HG02970 (cell line): ENCODE data around the gene CFC1.
"Not testable (repeated sequence)": the region's sequence is repeated elsewhere in the genome, so short reads cannot be mapped to it uniquely, and the experiment has no call there.

Experiments used
- ATAC-seq: cut with Tn5 transposase; IDR thresholded peaks from one replicate; pipeline ENCODE4 v1.9.1; 2021; ENCODE audit warnings: mild to moderate bottlenecking, moderate library complexity, moderate number of reproducible peaks; ENCODE audit not compliant: unreplicated experiment, low FRiP score

Gene CFC1

DNA sequence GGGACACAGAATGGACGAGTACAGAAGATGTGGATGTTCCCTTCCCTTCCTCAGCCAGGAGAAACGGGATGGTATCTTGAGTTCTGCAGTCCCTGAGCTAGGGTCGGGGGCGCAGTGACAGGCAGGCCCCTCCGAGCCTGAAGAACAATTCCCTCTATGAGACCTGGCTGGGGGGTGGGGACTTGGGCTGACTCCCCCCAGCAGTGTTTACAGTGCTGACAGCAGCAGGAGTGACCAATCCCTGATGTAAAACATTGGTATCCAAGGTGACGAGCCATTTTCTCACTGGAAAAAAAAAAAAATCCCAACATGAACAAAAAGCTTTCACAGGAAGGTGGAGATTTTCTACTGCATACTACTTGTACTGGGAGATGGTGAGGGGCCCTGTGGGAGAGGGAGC lies at the start of gene CFC1:
TSS of gene CFC1 (minus strand) at position 183 of the 400 bp plus-strand sequence. CDS start 288 bp downstream, outside the sequence.
- ATAC-seq, result not testable (repeated sequence)

- not testable (repeated sequence) for ATAC-seq
Observed at GRCh38 chr2:130641688-130642087, 42.3 kb upstream of the CFC1 start.

DNA sequence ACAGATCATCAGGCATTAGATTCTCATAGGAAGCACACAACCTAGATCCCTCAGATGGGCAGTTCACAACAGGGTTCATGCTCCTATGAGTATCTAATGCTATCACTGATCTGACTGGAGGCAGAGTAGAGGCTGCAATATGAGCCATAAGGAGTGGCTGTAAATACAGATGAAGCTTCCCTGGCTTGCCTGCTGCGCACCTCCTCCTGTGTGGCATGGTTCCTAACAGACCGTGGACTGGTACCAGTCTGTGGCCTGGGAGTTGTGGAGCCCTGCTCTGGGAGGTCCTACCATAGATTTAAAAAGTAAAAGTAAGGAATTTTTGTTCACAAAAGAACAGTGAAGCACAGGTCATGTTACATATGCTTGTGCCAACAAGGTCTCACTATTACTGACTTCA lies 39.6 kb upstream of the CFC1 start:
- ATAC-seq, result not testable (repeated sequence)

DNA sequence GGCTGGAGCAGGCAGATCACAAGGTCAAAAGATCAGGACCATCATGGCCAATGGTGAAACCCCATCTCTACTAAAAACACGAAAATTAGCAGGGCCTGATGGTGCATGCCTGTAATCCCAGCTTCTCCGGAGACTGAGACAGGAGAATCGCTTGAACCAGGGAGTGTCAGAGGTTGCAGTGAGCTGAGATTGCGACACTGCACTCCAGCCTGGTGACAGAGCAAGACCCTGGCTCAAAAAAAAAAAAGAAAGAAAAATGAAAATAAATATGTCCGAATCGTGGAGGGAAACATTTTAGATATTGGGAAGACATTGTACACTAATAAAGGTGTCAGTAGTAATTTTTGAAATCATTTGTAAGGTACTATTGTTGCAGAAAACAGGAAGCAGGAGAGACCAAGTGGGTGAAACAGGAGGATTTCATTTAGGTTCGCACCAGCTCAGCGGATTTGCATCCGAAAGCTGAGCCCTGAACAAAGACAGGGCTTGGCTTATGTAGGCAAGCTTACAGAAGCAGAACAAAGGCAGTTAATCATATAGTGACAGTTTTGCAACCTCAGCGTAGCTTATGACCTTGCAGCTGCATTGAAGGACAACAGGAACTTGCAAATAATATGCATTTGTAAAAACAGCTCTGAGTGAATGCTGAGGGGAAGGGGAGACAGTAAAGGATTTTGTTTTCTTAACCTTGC lies 29.6 kb upstream of the CFC1 start:
- ATAC-seq, result not testable (repeated sequence)

DNA sequence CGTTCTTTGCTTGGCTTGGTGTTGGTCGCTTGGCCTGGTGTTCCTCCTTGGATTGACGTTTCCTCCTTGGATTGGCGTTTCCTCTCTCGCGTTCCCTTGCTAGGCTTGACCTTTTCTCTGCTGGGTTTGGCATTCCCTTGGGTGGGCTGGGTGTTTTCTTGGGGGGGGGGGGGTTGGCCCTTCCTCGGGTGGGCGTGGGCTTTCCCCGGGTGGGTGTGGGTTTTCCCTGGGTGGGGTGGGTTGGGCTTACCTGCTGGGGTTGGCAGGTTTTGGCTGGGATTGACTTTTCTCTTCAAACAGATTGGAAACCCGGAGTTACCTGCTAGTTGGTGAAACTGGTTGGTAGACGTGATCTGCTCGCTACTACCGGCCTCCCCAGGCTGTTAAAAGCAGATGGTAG lies 11.8 kb upstream of the CFC1 start, which contains the start of gene POTEJ:
TSS of gene POTEJ (plus strand) at position 301 of the 400 bp plus-strand sequence. CDS start at position 394, 93 bp downstream.
- not testable (repeated sequence) for ATAC-seq

GRCh38 chr2:130610486-130610885 lies 11.1 kb upstream of the CFC1 start:
- not testable (repeated sequence) for ATAC-seq

GRCh38 chr2:130609002-130609920 lies 9.9 kb upstream of the CFC1 start:
- ATAC-seq, result not testable (repeated sequence)

- ATAC-seq, result not testable (repeated sequence)
Observed at GRCh38 chr2:130608276-130609001, 9.1 kb upstream of the CFC1 start.

DNA sequence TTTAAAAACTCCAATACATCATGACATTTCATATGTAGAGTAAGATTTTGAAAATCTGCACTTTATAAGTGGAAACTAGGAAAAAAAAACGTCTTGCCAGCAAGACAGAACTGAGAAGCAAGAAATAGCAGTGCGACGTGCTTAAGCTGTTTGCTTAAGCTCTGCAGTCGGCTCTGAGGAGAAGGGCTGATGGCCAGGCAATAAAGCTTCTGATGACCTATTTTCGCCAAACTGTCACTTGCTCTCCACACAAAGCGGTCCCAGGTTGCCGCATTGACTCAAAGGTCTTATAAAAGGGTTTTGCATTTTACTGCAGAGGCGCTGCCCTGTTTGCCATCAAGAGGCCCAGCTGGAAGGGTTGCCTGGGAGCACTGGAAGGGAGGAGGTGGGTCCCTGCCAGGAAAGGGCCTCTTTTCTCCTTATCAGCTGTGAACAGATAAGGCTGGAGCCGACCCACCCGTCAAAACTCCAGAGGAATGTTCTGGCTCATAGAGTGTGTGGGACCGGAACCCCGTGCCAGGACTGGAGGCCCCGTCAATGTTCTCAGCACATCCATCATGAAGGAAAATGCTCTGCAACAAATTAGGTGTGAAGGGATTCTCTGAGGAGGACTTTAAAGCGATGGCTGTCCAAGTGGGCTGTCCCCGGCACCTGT lies 2.4 kb upstream of the CFC1 start:
- ATAC-seq, result not testable (repeated sequence)

DNA sequence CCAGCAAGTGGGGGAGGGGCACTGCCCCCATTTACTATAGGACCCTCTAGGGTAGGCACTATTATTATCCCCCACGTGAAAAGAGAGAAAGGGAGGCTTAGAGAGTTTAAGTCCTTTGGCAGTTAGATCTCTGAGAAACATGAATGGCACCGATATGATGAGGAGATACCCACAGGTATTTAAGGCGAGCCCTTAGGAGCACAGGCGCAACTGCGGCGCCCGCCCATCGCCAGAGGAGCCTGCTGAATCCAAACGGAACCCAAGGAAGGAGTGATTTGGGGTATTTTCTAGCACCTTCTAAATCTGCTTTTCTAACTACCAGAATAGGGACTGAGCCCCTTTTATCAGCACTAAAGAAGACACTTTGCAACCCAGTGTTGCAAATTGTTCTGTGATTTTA lies 551 bp upstream of the CFC1 start:
- ATAC-seq, result not testable (repeated sequence)

DNA sequence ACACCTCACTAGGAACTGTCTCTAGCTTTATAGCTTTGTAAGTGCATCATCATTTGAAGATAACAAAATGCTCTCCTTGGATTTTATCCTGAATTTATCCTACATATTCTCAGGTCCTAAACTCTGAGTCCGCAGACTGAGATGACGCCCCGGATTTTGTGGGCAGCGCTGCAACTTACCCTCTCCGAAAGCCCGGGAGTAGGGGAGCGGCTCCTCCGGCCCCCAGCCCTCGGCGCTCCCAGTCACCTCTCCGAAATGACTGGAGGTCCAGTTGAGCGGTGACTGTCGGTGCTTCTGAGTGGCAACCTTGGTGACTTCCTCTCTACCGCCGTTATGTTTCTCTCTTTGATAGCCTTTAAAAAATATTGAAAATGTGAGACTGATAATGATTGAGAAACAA lies 912 bp downstream of the CFC1 start:
- not testable (repeated sequence) for ATAC-seq

- not testable (repeated sequence) for ATAC-seq
Observed at GRCh38 chr2:130597994-130598393, 1.4 kb downstream of the CFC1 start.

DNA sequence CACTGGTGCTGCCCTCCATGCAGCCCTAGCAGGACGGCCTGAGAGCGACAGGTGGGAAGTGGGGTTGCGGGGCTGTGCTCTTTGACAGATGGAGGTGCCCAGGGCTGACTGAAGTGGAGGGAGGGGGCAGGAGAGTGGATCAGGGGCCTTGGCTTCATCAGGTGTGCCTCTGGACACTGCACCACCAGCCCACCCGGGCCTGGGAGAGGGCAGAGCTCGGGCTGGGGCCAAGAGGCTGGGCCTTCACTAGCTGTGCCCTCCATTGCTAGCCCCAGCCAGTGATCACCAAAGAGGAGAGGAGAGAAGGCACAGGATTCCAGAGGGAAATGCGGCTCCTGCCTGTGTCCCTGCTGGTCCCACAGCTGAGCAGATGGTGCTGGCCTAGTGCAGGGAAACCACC lies 2.6 kb downstream of the CFC1 start:
- ATAC-seq, result not testable (repeated sequence)

- not testable (repeated sequence) for ATAC-seq
Observed at GRCh38 chr2:130594011-130594410, 5.4 kb downstream of the CFC1 start.

DNA sequence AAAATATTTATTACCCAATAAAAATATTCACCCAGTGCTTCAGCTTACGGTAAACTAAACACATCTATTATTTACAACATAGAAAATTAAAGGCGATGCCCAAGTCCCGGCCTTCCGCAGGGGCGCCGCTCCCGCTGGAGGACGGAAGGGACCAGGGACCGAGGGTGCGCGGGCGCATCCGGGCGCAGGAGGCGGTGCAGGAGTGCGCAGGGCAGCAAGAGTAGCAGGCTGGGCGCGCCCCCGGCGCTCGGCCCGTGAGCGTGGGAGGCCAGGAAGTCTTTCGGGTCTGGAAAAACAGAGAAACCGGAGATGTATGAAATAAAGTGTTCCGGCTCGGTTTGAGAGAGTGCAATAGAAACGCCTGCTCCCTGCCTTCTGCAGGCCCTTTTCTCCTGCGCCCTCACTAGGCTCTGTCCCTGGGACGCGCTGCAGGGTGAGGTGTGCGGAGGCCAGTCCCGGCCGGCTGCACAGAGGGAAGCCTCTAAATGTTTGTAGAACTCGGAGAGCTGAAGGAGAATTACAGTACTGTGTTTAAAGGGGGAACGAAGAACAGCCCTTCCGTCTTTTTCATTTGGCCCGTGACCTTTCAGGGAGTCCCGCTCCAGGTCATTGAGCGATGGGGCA lies 6.5 kb downstream of the CFC1 start:
- ATAC-seq, result not testable (repeated sequence)

DNA sequence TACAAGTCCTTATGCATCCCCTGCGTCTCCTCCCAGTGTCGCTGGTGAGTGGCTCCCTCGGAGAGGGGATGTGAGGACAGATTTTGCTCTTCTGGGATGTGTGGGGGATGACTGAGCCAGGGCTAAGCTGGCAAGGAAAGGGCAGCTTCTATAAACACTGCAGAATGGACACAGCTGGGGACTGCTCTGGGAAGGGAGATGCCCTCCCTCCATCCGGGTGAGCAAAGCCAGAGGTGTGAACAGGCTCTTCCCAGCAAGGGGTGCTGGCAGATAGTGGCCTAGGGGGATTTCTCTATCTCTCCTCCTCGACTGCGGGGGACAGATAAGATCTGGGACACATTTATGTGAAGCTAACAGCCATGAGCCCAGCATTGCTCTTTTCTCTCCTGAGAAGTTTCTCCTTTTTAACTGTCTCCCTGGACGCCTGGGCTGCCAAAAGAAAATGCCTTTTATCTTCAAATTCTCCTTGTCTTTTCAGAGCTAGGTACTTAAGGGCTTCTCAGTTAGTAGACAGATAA lies 8.5 kb downstream of the CFC1 start:
- ATAC-seq, result not testable (repeated sequence)

GRCh38 chr2:130590170-130590841 lies 9.1 kb downstream of the CFC1 start:
- not testable (repeated sequence) for ATAC-seq

DNA sequence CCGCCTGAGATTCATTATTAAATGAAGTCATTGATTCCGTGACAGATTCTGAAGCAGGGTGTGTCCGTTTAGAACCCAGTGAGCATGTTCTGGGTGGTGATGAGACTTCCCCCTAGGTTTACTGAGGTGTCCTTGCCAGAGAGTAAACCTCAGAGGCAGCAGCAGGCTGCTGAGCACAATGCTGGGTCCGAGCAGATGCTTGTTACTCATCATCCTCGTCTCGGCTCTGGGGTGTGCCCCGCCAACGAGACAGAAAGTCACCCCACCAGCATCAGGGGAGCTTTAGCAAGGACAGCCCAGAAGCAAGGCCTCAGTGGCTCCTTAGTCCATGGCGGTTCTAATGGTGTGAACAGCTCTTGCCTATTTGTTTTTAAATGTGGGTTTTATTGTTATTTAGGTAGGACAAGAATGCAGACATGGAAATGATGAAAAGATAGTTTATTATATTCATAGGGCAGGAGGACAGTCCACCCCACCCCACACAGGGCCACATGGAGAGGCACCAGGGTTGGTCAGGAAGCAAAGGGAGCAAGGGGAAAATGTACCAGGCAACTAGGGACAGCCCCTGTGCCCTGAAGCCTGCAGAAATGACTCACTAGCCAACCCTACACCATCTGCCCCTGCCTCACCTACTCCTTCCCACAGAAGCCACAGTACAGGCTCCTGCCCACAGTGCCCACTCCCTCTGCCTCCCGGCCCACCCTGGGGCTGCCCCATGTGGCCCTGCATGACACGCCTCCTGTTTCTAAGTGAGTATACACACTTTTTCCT lies 10.5 kb downstream of the CFC1 start:
- ATAC-seq, result peak; percentile 51
